ENCODE data around the gene ABITRAM.

DNA sequence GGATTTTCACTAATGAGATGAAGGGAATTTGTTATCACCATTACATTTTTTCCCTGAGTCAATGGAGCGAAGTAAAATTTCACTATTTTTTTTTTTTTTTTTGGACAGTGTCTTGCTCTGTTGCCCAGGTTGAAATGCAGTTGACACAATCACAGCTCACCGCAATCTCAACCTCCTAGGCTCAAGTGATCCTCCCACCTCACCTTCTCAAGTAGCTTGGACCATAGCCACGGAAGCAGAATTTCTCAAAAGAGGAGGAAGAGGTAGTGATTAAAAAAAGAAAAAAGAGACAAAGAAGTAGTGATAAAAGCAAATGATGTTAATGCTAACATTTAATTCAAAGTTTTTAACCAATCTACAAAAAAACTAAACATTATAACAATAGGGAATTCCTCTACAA lies 30.0 kb upstream of the ABITRAM start:
- TF ChIP-seq TAF1 (IDR thresholded peaks at IDR 0.05; ENCODE audit: low read depth, low read length) (no peak), POLR2AphosphoS5 (IDR thresholded peaks at IDR 0.05; ENCODE audit: low read depth, low read length) (no peak), POLR2A (IDR thresholded peaks at IDR 0.05; ENCODE audit: low read depth, low read length) (no peak), SPI1 (IDR thresholded peaks at IDR 0.05; ENCODE audit: low read depth, low read length) (no peak)
